AG04449 (cell line): ENCODE measurements around the gene KCNMA1.
A peak's percentile ranks its signal among the peaks of the same experiment; 100 is the strongest.

Experiments used
- CTCF ChIA-PET: fragments of 350-600 bp; formaldehyde crosslinking; extraction: SDS; loops from one replicate; lab custom pipeline; 2021; ENCODE audit warnings: antibody characterized with exemption; lab: Yijun Ruan, JAX
- POLR2A ChIA-PET: fragments of 400-600, 350-600 bp; formaldehyde crosslinking; extraction: SDS; loops from one replicate; lab custom pipeline; 2020; ENCODE audit warnings: antibody characterized with exemption, inconsistent platforms; lab: Yijun Ruan, JAX
- DNase-seq: peaks from one replicate; pipeline ENCODE4 v3.0.0-alpha.2; 2010; ENCODE audit warnings: low read depth, low spot score
- H3K4me3 ChIP-seq: 2 replicates; pipeline ENCODE4 v1.5.1; 2011; ENCODE audit warnings: low read depth, mild to moderate bottlenecking, control low read depth, low read length
- CTCF ChIP-seq: IDR thresholded peaks from one replicate; pipeline ENCODE4 v1.5.1; 2011; ENCODE audit warnings: mild to moderate bottlenecking, moderate library complexity, low read length, control low read depth, inconsistent platforms; ENCODE audit not compliant: insufficient read depth; ENCODE audit errors: missing control alignments

Gene KCNMA1

GRCh38 chr10:77509391-77509790 is 128.2 kb downstream of the KCNMA1 start:
- H3K4me3 ChIP-seq: no peak overlapping the region
- ChIA-PET POLR2A (no interaction called here), CTCF (interaction anchor here (1.0 to 3.3 kb wide), 3 partner anchors 14 to 344 kb away, joined by 3 to 14 read pairs (median 4); no protein-coding TSS in a partner anchor)
- no peak for DNase-seq
- no peak for TF ChIP-seq CTCF

- TF ChIP-seq CTCF: no peak
- no peak overlapping the region for H3K4me3 ChIP-seq
- DNase-seq: no peak
- ChIA-PET CTCF (interaction anchor here (0.7 to 7.5 kb wide), 7 partner anchors 17 to 204 kb away, joined by 3 to 60 read pairs (median 3); no protein-coding TSS in a partner anchor), POLR2A (interaction anchor here (0.6 to 1.3 kb wide), 4 partner anchors 58 to 283 kb away, joined by 3 to 6 read pairs (median 4); no protein-coding TSS in a partner anchor)
These were observed 130.2 kb downstream of the KCNMA1 start for GRCh38 chr10:77507291-77507880.

GRCh38 chr10:77506517-77507200 is 130.9 kb downstream of the KCNMA1 start:
- TF ChIP-seq CTCF: no peak
- H3K4me3 ChIP-seq: no peak overlapping the region
- ChIA-PET CTCF (interaction anchor here (0.8 to 7.5 kb wide), 15 partner anchors 18 to 341 kb away, joined by 3 to 60 read pairs (median 4); no protein-coding TSS in a partner anchor), POLR2A (interaction anchor here (0.6 to 3.2 kb wide), 9 partner anchors 12 to 151 kb away, joined by 3 to 20 read pairs (median 4); partner anchors contain the start of gene KCNMA1)
- DNase-seq: no peak

- CTCF ChIA-PET: interaction anchor here (0.8 to 7.5 kb wide), 16 partner anchors 10 to 340 kb away, joined by 3 to 60 read pairs (median 4); no protein-coding TSS in a partner anchor
- TF ChIP-seq CTCF: no peak
These were observed 131.9 kb downstream of the KCNMA1 start for GRCh38 chr10:77505431-77506334.

GRCh38 chr10:77504873-77505257 is 132.7 kb downstream of the KCNMA1 start:
- no peak for TF ChIP-seq CTCF
- DNase-seq: no peak
- no peak overlapping the region for H3K4me3 ChIP-seq
- CTCF ChIA-PET: interaction anchor here (0.8 to 7.5 kb wide), 15 partner anchors 9 to 347 kb away, joined by 3 to 60 read pairs (median 4); no protein-coding TSS in a partner anchor
- POLR2A ChIA-PET: interaction anchor here (0.7 to 3.2 kb wide), 5 partner anchors 18 to 150 kb away, joined by 3 to 20 read pairs (median 3); no protein-coding TSS in a partner anchor

More at GRCh38 chr10:77505431-77506334, 131.9 kb downstream of the KCNMA1 start:
- POLR2A ChIA-PET: interaction anchor here (0.6 to 3.2 kb wide), 15 partner anchors 8 to 346 kb away, joined by 3 to 20 read pairs (median 4); partner anchors contain the start of gene KCNMA1
- peak overlapping the region; percentile 10; the same call in 1 of the 2 replicates for H3K4me3 ChIP-seq
- DNase-seq: peak; percentile 93
